WI38 (cell line): Measurements from ENCODE around the gene SCTR.

Experiments used
- H3K4me3 ChIP-seq: 2 replicates; pipeline ENCODE4 v1.5.1; 2011; ENCODE audit warnings: low read depth, mild to moderate bottlenecking, control low read depth, low read length
- CTCF ChIP-seq: IDR thresholded peaks from 2 replicates; pipeline ENCODE4 v1.5.1; 2012; ENCODE audit warnings: low read depth, mild to moderate bottlenecking, control low read depth, low read length

The SCTR gene

GRCh38 chr2:119426801-119427395 is 97.4 kb downstream of the SCTR start:
- H3K4me3 ChIP-seq = no peak overlapping the region
- TF ChIP-seq CTCF = no peak

- no peak for TF ChIP-seq CTCF
Measured at GRCh38 chr2:119426396-119426675, 97.9 kb downstream of the SCTR start.

GRCh38 chr2:119425620-119426395 is 98.5 kb downstream of the SCTR start:
- H3K4me3 ChIP-seq = no peak overlapping the region
- no peak for TF ChIP-seq CTCF

More at GRCh38 chr2:119426396-119426675, 97.9 kb downstream of the SCTR start:
- no peak overlapping the region for H3K4me3 ChIP-seq

- H3K4me3 ChIP-seq = no peak overlapping the region
- TF ChIP-seq CTCF = no peak
Measured at GRCh38 chr2:119425119-119425405, 99.2 kb downstream of the SCTR start.

GRCh38 chr2:119424284-119425118 is 99.8 kb downstream of the SCTR start:
- H3K4me3 ChIP-seq = no peak overlapping the region
- TF ChIP-seq CTCF = no peak

GRCh38 chr2:119423811-119424210 is 100.5 kb downstream of the SCTR start:
- no peak for TF ChIP-seq CTCF
- H3K4me3 ChIP-seq = no peak overlapping the region

GRCh38 chr2:119423108-119423444 is 101.2 kb downstream of the SCTR start:
- no peak for TF ChIP-seq CTCF
- no peak overlapping the region for H3K4me3 ChIP-seq
